HG03354 (cell line): ENCODE measurements around the gene ADAP1.

ENCODE experiments used
- ATAC-seq: cut with Tn5 transposase; IDR thresholded peaks from one replicate; pipeline ENCODE4 v1.9.1; 2021; ENCODE audit warnings: mild to moderate bottlenecking; ENCODE audit not compliant: unreplicated experiment, poor library complexity, severe bottlenecking

The ADAP1 gene

DNA sequence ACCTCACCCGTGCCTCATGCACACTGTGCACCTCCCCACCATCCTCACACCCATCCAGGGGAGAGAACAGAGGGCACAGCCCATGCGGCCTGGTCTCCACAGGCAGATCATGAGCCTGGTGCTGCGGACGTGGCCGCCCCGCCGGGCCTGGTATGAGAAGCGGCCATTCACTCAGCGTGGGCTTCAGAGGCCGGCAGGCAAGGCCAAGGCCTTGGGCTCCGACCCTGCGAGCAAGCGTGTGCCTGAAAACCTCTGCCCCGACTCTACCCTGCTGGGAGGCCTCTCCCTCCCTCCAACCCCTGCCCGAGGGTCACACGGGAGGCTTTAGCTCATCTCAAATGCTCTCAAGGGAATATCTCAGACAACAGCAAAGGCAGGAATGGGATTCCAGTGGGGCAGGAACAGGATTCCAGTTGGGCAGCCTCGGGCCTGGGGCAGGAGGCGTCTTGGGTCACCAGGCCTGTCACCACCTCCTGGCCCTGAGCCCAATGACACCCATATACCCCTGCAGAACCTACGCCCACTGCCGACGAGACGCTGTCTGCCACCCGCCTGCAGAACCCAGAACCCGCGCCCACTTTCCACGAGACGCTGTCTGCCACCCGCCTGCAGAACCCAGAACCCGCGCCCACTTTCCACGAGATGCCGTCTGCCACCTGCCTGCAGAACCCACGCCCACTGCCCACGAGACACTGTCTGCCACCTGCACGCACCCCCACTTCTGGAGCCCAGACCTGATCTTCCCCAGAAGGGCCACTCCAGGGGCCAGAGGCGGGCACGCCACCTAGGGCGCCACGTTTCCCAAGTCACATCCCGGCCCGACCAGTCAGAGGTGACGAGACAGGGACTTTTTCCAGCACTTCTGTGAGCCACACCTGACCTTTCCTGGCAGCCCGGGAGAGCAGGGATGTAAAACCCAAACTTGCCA, 38.9 kb downstream of the ADAP1 start:
- no peak for ATAC-seq

DNA sequence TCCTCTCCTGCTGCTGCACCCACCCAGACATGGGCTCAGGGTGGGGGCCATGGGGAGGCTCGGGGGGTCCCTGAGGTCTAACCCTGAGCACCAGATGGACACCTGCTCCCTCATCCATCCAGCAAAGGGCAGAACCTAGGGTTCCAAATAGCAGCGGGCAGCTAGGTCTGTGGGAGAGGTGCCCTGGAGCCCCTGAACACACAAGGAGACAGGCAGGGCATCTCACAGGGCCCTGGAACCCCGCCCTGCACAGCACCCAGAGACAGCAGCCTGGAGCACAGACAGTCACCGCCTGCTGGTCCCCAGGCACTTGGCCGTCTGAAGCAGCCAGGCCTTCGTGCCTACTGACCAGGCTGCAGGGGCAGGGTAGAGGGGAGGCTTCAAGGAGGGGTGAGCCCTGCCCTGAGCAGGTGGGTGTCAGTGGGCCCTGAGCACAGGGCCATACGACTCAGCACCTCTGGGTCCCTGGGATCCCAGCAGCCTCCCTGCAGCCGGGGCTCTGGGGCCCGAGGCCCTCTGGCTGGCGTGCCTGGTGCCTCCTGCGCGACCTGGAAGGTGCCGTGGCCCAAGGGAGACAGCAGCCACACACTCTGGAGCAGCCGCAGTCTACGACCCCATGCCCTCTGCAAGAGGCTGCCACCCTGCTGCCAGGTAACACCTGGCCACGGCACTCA, 39.8 kb downstream of the ADAP1 start:
- ATAC-seq: no peak

DNA sequence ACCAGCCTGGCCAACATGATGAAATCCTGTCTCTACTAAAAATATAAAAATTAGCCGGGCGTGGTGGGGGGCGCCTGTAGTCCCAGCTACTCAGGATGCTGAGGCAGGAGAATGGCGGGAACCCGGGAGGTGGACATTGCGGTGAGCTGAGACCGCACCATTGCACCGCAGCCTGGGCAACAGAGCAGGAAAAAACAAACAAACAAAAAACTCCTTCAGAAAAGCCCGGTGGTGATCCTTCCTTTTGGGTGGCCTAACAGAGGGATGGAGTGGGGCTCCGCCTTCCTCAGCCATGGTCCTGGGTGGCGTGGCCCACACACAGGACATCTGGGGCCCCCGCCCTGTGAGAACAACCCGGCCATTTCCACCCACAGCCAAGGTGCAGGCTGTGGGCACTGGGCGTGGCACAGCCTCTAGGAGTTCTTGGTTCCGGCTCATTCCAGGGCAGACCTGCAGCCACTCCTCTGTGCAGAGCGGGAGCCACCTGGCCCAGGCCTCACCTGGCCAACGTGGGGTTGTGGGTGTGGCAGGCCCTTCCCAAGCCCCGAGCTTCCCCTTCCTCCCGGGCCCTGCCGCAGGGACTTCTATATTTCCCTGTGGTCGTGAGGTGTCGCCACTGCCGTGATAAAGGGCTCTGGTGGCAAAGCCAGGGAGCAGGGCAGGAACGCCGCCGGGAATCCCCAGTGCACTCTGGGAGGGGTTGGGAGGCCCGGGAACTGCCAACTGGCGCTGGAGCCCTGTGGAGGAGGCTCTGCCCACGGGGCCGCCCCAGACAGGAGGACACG, 40.6 kb downstream of the ADAP1 start:
- no peak for ATAC-seq

DNA sequence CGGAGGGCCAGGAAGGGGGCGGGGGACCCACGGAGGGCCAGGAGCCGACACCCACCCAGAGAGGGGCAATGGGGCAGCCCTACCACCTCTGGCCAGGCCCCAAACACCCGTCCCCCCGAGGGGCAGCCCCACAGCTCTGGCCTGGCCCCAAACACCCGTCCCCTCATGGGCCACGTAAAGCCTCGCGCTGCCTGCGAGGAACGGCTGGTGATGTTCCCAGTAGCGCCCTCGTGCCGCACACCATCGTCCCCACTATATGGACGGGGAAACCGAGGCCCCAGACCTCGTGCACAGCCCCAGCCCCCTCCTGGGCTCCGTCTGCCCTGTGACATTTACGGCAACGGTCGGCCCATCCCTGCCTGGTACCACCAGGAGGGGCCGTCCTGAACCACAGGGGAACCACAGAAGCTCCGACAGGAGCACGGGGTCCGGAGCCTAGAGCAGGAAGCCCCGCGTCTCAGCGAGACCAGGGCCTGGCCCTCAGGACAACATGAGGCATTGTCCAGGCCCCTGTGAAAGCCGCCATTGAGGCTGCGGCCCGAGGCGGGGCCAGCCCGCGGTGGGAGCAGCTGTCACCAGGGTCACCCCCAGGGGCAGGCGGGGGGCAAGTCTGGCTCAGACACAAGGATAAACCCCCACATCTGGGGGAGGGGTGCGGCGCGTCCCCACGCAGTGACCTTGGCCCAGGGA, 42.5 kb downstream of the ADAP1 start:
- ATAC-seq: no peak

DNA sequence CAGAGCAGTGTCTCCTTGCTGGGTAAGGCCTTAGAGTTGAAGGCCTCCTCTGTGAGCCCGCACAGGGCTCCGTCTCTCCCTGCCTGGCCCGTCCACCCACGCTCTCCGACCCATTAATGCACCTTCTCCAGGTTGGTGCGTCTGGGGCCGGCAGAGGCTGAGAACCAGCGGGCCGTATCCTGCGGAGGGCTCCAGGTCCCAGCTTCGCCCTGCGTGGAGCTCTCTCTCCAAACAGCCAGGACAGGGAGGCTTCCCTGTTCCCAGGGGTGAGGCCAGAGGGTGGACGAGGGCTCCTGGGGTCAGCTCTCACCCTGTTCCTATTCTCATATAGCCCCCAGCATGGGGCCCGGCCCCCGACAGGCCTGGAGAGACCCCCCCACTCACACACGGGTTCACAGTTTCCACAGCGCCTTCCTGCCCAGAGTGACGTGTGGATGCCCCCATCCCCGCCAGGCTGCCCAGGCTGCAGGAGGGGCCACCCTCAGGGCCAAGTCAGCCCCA, 43.5 kb downstream of the ADAP1 start:
- ATAC-seq: no peak

DNA sequence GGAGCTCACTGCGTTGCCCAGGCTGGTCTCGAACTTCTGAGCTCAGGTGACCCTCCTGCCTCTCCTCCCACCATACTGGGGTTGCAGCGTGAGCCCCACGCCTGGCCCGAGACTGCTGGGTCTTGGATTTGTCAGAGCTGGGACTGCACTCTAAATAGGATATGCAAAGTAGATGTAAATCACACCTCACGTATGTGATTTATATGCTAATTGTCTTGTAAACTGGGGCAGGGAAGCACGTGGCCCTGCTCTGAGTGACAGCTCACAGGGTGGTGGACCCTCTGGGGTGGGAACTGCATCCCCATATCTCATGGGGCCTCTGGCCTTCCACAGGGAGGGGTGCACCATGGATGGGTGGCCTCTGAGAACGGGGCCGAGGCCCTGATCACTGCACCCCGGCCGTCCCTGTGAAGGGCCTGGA, 44.0 kb downstream of the ADAP1 start:
- no peak for ATAC-seq

DNA sequence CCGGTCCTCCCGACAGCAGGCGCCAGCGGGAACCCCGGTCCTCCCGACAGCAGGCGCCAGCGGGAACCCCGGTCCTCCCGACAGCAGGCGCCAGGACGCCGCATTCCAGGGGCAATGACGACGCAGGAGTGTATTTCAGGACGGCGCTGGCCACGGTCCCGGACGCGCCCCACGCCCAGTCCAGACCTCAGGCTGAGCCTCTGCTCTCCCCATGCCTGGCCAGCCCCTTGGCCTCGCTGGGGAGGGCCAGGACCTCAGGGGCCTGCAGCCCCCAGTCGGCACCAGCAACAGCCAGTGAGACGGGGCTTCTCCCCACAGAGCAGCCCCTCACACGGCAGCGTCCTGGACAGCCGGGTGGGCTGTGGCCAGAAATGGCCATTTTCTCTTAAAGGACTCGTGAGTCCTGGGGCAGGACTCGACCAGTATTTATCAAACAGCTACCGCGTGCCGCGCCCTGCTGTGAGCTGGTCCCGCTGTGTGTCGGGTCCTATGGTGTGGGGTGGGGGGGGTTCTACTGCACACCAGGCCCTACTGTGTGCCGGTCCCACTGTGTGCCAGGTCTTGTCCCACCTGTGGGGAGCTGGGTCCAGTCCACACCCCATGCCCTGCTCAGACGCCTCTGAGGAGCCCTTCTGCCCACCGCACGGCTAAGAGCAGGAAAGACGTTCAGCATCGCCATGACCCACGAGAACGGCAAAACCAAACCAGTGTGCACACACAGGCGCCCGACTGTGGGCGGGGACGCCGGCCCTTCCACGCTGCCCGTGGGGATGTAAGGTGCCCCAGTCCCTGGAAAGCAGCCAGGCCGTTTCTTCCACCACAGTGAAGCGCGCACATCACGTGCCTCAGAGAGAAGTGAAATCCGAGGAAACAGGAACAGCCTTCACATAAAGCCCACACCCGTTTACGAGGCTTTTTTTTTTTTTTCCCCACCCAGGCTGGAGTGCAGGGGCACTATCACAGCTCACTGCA, 44.8 kb downstream of the ADAP1 start:
- no peak for ATAC-seq

DNA sequence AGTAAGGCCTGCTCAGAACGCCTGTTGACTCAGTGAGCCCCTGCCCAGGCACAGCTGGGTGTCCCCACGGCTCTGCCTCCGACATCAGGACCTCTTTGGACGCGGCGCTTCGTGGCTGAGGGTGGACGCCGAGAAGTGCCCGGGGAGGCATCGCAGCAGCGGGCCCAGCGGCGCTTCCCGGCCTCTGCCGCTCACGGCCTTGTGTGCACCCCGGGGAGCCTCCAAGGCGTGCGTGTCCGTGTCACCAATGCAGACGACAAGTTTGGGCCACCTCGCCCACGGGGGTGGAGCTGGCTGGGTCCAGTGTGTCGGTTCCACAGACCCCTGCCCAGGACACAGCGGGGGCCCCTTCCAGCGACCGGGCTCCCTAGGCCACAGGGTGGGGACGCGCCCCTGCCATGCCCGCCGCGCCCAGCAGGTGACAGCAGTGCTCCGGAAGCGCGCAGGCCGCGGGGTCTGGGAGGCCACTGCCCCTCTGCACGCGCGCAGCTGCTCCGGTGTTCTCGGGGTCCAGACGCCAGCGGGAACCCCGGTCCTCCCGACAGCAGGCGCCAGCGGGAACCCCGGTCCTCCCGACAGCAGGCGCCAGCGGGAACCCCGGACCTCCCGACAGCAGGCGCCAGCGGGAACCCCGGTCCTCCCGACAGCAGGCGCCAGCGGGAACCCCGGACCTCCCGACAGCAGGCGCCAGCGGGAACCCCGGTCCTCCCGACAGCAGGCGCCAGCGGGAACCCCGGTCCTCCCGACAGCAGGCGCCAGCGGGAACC, 45.7 kb downstream of the ADAP1 start:
- ATAC-seq: peak; percentile 49

DNA sequence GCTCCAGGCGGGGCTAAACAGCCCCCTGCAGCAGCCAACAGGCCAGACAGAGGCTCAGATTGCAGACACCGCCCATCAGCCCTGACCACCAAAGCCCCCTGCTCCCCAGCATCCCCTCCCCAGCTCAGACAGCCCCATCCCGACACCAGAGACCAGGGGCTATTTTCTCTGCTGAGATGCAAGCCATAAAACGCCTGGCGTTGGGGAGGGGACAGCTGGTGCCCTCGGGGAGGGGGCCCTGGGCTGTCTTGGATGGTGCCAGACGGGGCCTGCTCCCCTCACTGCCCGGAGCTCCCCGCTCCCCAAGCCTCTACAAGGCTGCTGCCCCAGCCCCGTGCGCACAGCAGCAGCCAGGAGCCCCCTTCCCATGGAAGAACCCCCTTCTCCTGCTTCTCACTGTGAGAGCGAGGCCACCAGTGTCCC, 46.3 kb downstream of the ADAP1 start:
- no peak for ATAC-seq

DNA sequence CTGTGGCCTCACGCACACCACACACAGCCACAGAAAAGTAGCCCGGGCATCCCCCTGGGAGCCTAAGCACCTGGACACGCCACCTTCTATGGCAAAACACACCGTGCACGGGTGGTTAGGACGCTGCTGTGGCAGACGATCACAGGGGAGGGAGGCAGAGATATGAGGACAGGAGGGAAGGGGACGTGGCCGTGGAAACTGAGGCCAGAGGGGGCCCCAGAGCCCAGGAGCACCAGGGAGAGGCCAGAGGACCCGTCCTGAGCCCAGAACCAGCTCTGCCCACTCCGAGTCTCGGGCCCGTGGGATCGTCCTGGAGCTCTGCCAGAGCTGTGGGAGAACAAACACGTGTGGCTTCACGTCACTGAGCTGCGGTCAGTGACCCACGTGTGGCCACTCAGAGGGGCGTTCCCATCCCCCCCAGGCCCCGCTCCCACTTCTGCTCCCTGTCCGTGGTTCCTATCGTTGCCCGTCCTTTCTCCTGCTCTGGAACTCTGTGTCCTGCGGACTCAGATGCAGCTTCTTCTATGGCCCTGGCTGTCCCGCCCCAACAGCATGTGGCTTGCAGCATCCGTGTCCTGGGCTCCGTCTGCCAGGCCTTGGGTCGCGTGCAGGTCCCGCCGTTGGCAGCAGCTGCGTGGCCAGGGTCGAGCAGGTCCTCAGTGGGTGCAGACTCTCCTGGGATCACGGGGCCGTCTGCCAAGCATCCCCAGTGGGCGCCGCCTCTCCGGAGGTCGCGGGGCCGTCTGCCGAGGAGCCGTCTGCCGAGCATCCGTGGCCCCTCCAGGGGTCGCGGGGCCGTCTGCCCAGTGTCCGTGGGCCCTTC, 47.1 kb downstream of the ADAP1 start:
- ATAC-seq: no peak

DNA sequence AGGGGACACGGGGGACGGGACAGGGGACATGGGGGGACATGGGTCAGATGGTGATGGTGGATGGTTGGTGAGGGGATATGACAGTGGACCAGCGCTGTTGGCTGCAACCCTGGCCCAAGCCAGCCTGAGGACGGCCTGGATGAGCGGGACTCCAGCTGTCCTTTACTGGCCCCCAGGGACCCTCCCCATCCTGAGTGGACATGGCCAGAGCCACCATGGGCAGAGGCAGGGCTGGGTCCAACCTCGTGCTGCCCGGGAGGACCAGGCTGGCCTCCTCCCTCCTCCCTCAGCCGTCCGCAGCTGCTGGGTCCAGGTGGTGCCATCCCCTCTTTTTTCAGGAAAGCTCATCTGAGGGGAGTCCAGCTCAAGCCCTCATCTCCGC, 47.7 kb downstream of the ADAP1 start:
- ATAC-seq: no peak

DNA sequence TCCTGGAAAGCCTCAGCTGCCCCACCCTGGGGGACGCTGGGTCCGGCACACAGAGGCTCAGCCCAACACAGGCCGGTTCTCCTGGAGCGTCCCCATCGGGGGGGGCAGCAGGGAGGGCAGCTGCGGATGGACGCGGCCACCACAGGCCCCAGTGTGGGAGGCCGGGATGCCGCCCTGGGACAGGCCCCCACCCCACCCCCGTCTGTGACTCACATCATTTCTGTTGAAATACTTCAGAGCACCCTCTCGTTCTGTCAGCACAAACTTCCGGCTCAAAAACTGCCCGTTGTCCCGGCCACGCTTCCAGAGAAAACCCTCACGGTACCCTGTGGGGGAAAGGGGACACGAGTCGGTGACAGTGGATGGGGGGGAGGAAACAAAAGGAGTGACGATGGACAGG, 49.6 kb downstream of the ADAP1 start:
- no peak for ATAC-seq

DNA sequence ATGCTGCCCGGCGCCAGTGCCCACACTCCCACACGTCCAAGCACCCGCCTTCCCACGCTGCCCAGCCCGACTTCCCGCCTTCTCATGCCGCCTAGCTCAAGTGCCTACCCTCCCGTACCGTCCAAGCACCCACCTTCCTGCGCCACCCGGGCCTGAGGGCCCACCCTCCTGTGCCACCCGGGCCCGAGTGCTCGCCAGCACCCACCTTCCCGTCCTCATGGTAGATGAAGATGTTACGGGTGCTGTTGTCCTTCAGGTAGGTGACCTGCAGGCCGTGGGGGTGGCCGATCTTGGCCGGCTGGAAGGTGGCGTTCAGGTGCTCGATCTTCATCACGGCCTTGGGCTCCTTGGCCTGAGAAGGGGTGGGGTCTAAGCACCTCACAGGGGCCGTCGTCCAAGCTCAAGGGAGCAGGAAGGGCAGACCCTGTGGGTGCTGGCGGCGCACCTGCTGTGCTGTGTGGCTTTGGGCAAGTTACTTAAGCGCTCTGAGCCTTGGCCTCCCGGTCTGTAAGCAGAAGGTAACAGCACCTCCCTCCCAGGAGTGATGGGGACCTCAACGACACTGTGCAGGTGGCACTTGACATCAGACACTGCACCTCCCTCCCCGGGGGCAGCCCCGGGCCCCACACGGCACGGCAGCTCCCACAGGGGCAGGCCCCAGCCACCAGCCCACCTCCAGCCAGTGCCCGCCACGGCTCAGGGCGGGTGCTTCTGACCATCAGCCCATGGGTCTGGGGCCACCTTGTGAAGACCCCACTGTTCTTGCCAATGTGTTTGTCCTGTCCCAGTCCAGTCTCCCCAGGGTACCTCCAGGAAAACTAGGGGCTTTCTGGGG, 50.3 kb downstream of the ADAP1 start:
- ATAC-seq: no peak

DNA sequence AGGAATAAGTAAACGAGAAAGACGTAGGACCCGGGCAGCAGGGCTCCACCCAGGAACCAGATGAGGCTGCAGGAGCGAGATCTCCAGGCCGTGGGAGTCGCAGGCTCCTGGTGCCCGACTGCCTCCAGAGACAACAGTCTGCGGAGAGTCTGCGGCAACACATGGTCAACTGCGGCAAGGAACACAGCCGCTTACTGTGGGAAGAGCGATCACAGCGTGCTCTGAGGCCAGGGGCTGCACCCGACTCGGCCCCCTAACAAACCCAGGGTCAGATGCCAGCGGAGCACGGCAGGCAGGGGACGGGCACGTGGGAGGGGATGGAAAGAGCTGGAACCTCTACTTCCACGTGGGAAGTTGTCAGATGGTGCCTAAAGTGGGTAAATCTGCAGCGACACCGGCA, 51.5 kb downstream of the ADAP1 start:
- no peak for ATAC-seq

DNA sequence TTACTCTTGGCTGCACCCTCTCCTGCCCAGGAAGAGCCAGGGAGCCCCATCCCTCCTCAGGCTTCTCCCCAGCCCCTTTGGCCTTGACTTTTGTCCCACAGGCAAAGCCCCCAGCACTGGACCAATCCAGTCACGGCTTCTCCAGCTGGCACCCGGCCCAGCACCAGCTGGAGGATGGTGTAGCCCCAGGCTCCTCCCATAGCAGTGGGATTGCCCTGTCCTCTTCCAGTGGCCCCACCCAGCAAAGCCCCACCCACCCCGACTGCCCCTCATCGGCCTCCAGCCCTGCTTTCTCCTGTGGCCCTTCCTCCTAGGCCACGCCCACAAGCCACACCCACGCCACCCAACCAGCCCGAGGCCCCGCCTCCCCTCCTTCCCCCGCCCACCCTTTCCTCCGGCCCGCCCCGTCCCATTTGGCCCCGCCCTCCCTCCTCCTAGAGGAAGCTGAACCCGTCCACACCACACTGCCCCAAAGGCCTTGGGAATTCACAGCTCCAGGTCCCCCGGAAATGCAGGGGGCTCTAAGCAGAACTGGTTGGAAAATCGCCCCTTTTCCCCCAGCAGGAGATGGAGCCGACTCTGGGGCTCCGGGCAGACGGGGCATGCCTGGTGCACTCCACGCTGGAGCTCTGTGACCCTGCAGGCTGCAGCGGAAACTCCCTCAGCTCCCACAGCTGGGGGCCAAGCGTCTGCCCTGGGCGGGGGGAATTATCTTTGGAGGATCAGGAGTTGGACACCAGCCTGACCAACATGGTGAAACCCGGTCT, 52.9 kb downstream of the ADAP1 start:
- ATAC-seq: no peak

DNA sequence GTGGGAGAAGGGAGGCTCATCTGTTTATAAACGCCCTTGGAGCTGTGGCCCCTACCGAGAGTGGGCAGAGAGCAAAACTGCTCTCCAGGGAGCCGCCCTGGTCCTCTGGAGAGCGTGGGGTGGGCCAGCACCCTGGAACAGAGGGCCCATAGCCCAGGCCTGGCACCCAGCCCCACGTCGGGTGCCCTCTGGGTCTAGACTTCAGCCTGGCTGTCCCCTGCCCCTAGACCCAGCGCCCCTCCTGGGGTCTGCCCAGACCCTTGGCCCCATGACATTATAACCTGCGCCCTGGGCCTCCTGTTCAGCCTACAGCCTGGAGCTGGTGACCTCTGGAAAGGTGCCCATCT, 53.5 kb downstream of the ADAP1 start:
- ATAC-seq: no peak
